Astrocyte (in vitro differentiated cells and primary cell): ENCODE data around the gene SLC28A3.

Experiments used
- EZH2 ChIP-seq: IDR thresholded peaks from 2 replicates; pipeline ENCODE4 v1.6.1; 2012; ENCODE audit warnings: mild to moderate bottlenecking, low read length, inconsistent platforms; ENCODE audit not compliant: insufficient read depth
- TF ChIP-seq, protein P1 (sequence below): IDR thresholded peaks from 2 replicates; pipeline ENCODE4 v1.5.1; 2011; ENCODE audit warnings: low read depth, mild to moderate bottlenecking, inconsistent platforms, low read length, moderate library complexity; ENCODE audit not compliant: insufficient read depth

GRCh38 chr9:84384617-84385016 lies 44.1 kb upstream of the SLC28A3 start:
- TF ChIP-seq, protein P1, sequence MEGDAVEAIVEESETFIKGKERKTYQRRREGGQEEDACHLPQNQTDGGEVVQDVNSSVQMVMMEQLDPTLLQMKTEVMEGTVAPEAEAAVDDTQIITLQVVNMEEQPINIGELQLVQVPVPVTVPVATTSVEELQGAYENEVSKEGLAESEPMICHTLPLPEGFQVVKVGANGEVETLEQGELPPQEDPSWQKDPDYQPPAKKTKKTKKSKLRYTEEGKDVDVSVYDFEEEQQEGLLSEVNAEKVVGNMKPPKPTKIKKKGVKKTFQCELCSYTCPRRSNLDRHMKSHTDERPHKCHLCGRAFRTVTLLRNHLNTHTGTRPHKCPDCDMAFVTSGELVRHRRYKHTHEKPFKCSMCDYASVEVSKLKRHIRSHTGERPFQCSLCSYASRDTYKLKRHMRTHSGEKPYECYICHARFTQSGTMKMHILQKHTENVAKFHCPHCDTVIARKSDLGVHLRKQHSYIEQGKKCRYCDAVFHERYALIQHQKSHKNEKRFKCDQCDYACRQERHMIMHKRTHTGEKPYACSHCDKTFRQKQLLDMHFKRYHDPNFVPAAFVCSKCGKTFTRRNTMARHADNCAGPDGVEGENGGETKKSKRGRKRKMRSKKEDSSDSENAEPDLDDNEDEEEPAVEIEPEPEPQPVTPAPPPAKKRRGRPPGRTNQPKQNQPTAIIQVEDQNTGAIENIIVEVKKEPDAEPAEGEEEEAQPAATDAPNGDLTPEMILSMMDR = no peak
- TF ChIP-seq EZH2 = no peak
